ENCODE measurements around the gene CRLF1. TPM values are rescaled to one million over a fixed set of nuclear protein-coding genes. Genes with fewer than 3 reads are reported as not detected.
A peak's percentile ranks its signal among the peaks of the same experiment; 100 is the strongest.

Gene CRLF1
- total RNA-seq, 2 experiments from 2014 or later: not detected

DNA sequence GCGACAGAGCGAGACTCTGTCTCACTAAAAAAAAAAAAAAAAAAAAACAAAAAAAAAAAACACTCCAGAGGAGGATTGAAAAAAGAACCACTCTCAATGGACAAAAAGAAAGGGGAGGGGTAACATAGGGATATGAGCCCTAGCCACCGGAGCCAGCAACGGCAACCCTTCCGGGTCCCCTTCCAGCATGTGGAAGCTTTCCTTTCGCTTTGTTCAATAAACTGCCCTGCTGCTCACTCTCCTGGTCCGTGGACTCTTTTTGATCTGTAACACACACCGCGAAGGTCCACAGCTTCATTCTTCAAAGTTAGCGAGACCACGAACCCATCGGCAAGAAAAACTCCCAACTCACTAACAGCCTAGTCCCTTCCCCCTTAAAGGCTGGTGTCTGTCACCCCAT is 19.0 kb downstream of the CRLF1 start:
- peak overlapping the region; percentile 83 for H3K4me3 Mint-ChIP-seq
- ATAC-seq (no peak), DNase-seq (no peak)
- ChIA-PET POLR2A (interaction anchor here (1.1 to 6.3 kb wide), 6 partner anchors 16 to 85 kb away, joined by 3 to 82 read pairs (median 20); partner anchors contain the start of genes ELL, FKBP8, KXD1 and UBA52), CTCF (interaction anchor here (0.8 to 5.4 kb wide), 16 partner anchors 9 to 331 kb away, joined by 3 to 56 read pairs (median 4); partner anchors contain the start of genes COPE, DDX49, ELL and FKBP8)
- peaks cover 44% of the 10 kb centered on the region for H3K4me1 Mint-ChIP-seq (ENCODE audit: low read depth)
- H3K27me3 Mint-ChIP-seq (ENCODE audit: low read depth): no peaks in the 10 kb centered on the region
- no peaks in the 10 kb centered on the region for H3K9me3 Mint-ChIP-seq (ENCODE audit: insufficient read depth)
- peaks cover 19% of the 10 kb centered on the region for H3K36me3 Mint-ChIP-seq (ENCODE audit: low read depth)
- H3K27ac Mint-ChIP-seq: peak overlapping the region; percentile 96

DNA sequence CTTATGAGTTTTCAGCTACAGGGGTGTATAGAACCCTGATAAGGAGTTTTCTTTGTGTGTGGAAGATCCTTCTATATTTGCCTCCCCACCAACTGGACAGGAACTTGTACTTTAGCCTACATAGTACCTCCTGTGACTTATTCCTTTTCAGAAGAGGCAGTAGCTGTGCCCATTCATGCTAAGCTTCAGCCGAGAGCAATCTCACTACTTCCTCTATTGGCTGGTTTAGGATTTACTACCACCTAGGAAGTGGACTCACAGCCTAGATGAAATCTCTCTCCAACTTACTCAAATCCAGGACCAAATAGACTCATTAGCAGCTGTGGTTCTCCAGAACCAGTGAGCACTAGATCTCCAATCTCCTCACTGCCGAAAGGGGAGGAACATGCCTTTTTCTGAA is 20.3 kb downstream of the CRLF1 start:
- DNase-seq (no peak), ATAC-seq (no peak)
- Mint-ChIP-seq H3K4me1 (ENCODE audit: low read depth) (peaks cover 44% of the 10 kb centered on the region), H3K4me3 (no peak overlapping the region), H3K27ac (peak overlapping the region; percentile 19), H3K9me3 (ENCODE audit: insufficient read depth) (no peaks in the 10 kb centered on the region), H3K27me3 (ENCODE audit: low read depth) (no peaks in the 10 kb centered on the region), H3K36me3 (ENCODE audit: low read depth) (peaks cover 14% of the 10 kb centered on the region)
- ChIA-PET POLR2A (interaction anchor here (4.6 to 6.3 kb wide), 2 partner anchors 15 to 42 kb away, joined by 21 to 82 read pairs; partner anchors contain the start of genes FKBP8 and UBA52), CTCF (interaction anchor here (1.2 to 5.4 kb wide), 6 partner anchors 8 to 261 kb away, joined by 3 to 56 read pairs (median 10); partner anchors contain the start of genes FKBP8, KXD1 and UBA52)

DNA sequence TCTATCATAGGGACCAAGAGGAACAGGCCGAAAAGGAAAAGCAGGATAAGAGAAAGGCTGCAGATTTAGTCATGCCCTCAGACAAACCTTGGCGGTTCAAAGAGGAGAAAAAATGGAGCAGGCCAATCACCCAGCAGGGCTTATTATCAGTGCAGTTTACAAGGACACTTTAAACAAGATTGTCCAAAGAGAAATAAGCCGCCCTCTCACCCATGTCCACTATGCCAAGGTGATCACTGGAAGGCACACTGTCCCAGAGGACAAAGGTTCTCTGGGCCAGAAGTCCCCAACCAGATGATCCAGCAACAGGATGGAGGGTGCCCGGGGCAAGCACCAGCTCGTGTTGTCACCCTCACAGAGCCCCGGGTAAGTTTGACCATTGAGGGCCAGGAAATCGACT is 26.3 kb downstream of the CRLF1 start:
- ChIA-PET POLR2A (interaction anchor here (1.3 to 1.9 kb wide), 3 partner anchors 8 to 9 kb away, joined by 3 to 17 read pairs (median 5); partner anchors contain the start of genes REX1BD and UBA52), CTCF (interaction anchor here (1.0 to 5.1 kb wide), 3 partner anchors 8 to 60 kb away, joined by 3 to 23 read pairs (median 5); partner anchors contain the start of genes REX1BD and UBA52)
- peaks cover 22% of the 10 kb centered on the region for H3K36me3 Mint-ChIP-seq (ENCODE audit: low read depth)
- no peak overlapping the region for H3K27ac Mint-ChIP-seq
- H3K4me3 Mint-ChIP-seq: no peak overlapping the region
- no peaks in the 10 kb centered on the region for H3K27me3 Mint-ChIP-seq (ENCODE audit: low read depth)
- ATAC-seq (no peak), DNase-seq (no peak)
- H3K9me3 Mint-ChIP-seq (ENCODE audit: insufficient read depth): no peaks in the 10 kb centered on the region
- H3K4me1 Mint-ChIP-seq (ENCODE audit: low read depth): peaks cover 7% of the 10 kb centered on the region

DNA sequence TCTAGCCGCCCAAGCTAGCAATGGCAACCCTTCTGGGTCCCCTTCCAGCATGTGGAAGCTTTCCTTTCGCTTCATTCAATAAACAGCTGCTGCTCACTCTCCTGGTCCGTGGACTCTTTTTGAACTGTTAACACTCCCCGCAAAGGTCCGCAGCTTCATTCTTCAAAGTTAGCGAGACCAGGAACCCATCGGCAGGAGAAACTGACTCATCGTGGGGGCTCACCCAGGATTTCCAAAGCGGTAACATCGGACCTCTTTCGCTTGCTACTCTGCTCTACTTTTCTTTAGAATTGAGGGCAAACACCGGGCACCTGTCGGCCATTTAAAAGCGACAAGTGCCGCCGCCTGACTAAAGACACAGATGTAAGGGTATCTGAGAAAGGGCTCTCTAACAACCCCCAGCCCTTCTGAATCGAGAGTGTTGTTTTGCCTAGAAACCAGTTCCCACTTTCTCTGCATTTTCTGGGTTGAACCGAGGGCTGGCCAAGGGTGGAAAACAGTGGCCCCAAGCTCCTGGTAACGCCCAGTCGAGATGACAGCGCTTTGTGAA is 29.2 kb downstream of the CRLF1 start:
- Mint-ChIP-seq H3K4me1 (ENCODE audit: low read depth) (peaks cover 25% of the 10 kb centered on the region), H3K27ac (no peak overlapping the region), H3K9me3 (ENCODE audit: insufficient read depth) (no peaks in the 10 kb centered on the region), H3K4me3 (no peak overlapping the region), H3K27me3 (ENCODE audit: low read depth) (no peaks in the 10 kb centered on the region), H3K36me3 (ENCODE audit: low read depth) (peaks cover 49% of the 10 kb centered on the region)
- ATAC-seq (no peak), DNase-seq (no peak)
- POLR2A ChIA-PET: no interaction called here
- CTCF ChIA-PET: interaction anchor here (5.1 kb wide), 1 partner anchor 11 kb away, joined by 23 read pairs; the partner anchor contains the start of gene REX1BD

DNA sequence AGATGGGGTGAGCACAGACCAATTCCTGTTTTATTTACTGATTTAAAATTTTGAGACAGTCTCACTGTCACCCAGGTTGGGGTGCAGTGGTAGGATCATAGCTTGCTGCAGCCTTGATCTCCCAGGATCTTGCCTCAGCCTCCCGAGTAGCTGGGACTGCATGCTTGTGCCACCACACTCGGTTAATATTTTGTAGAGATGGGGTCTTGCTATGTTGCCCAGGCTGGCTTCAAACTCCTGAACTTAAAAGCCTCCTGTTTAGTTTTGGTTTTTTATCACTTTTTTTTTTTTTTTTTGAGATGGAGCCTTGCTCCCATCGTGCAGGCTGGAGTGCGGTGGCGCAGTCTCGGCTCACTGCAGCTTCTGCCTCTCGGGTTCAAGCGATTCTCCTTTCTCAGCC is 30.2 kb downstream of the CRLF1 start:
- ChIA-PET CTCF (interaction anchor here (5.1 kb wide), 1 partner anchor 12 kb away, joined by 23 read pairs; the partner anchor contains the start of gene REX1BD), POLR2A (no interaction called here)
- DNase-seq: no peak
- H3K9me3 Mint-ChIP-seq (ENCODE audit: insufficient read depth): no peaks in the 10 kb centered on the region
- no peak overlapping the region for H3K4me3 Mint-ChIP-seq
- H3K27ac Mint-ChIP-seq: no peak overlapping the region
- H3K36me3 Mint-ChIP-seq (ENCODE audit: low read depth): peaks cover 57% of the 10 kb centered on the region
- peaks cover 29% of the 10 kb centered on the region for H3K4me1 Mint-ChIP-seq (ENCODE audit: low read depth)
- H3K27me3 Mint-ChIP-seq (ENCODE audit: low read depth): no peaks in the 10 kb centered on the region
- ATAC-seq: no peak

DNA sequence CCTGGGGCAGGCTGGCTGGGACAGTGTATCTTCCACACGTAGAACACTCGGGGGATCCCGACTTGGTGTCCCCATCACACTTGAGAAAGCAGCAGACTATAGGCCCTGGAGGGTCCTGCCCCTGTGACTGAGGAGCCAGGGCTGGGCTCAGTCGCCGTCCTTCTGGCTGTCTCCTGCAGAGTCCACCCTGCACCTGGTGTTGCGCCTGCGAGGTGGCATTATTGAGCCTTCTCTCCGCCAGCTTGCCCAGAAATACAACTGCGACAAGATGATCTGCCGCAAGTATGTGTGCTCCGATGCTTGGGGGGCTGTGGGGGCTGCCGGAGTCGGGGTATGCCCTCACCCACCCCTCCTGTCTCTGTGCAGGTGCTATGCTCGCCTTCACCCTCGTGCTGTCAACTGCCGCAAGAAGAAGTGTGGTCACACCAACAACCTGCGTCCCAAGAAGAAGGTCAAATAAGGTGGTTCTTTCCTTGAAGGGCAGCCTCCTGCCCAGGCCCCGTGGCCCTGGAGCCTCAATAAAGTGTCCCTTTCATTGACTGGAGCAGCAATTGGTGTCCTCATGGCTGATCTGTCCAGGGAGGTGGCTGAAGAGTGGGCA is 31.8 kb downstream of the CRLF1 start:
- ATAC-seq: no peak
- Mint-ChIP-seq H3K4me3 (no peak overlapping the region), H3K36me3 (ENCODE audit: low read depth) (peaks cover 63% of the 10 kb centered on the region), H3K27ac (no peak overlapping the region), H3K4me1 (ENCODE audit: low read depth) (peaks cover 34% of the 10 kb centered on the region), H3K27me3 (ENCODE audit: low read depth) (no peaks in the 10 kb centered on the region), H3K9me3 (ENCODE audit: insufficient read depth) (no peaks in the 10 kb centered on the region)
- ChIA-PET CTCF (interaction anchor here (4.8 kb wide), 1 partner anchor 12 kb away, joined by 56 read pairs; the partner anchor contains the start of gene REX1BD), POLR2A (no interaction called here)
- DNase-seq: no peak

DNA sequence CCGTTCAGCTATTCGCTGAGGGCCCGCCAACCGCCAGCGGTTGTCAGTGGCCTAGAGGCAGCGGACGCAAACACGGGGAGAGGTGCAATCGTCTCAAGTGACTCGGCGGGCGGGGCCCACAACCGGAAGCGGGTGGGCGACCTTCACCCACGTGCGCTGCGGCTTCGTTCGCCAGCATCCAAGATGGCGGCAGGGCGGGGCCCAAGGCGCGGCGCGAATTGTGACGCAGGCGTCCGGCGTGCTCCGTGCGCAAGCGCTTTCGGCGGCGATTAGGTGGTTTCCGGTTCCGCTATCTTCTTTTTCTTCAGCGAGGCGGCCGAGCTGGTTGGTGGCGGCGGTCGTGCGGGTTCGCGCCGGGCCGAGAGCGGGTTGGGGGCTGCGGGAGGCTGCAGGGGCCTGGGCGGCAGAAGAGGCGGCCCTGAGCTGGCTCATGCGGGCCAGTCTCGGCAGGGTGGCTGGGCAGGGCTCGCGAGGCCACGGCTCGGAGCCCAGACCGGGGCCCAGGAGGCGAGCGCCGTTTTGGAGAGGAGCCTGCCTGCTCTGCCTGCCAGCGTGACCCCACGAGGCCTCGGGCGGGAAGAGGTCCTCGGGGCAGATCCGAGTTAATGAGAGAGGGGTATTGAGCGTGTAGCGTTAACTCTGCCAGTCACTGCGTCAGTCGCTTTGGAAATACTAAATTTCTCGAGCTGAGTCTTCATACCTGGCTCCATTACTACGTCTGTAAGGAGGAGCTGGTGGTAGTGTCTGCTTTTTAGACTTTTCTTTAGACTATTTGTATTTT is 34.8 kb downstream of the CRLF1 start, which contains the start of gene UBA52:
Gene UBA52 (plus strand): TSS at position 294 of the 781 bp plus-strand sequence. CDS start 1,444 bp downstream, outside the sequence.
- Mint-ChIP-seq H3K4me3 (peak within 1 kb of the TSS; percentile 80), H3K9me3 (ENCODE audit: insufficient read depth) (no peaks in the 10 kb centered on the region), H3K27me3 (ENCODE audit: low read depth) (no peaks in the 10 kb centered on the region), H3K36me3 (ENCODE audit: low read depth) (peaks cover 75% of the 10 kb centered on the region), H3K27ac (peak within 1 kb of the TSS; percentile 89), H3K4me1 (ENCODE audit: low read depth) (peaks cover 31% of the 10 kb centered on the region)
- POLR2A ChIA-PET: interaction anchor here (0.6 to 3.6 kb wide), 16 partner anchors 9 to 347 kb away, joined by 3 to 82 read pairs (median 5); partner anchors contain the start of genes COPE, DDX49, ELL and FKBP8
- peak; percentile 92 for ATAC-seq
- CTCF ChIA-PET: interaction anchor here (1.0 to 4.8 kb wide), 13 partner anchors 9 to 347 kb away, joined by 3 to 56 read pairs (median 7); partner anchors contain the start of genes COPE, DDX49, ELL and FKBP8
- DNase-seq: peak; percentile 99

DNA sequence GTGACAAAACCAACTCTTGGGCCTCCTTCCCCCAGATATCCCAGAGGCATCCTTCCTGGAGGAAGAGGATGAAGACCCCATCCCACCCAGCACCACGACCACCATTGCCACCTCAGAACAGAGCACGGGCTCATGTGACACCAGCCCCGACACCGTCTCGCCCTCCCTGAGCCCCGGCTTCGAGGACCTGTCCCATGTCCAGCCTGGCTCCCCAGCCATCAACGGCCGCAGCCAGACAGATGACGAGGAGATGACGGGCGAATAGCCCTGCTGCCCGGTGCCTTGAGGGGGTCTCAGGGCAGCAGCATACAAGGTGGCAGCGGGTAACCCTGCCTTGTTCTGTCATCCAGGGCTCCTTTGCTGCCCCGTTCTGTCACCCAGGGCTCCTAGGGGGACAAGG is 38.2 kb downstream of the CRLF1 start:
- H3K9me3 Mint-ChIP-seq (ENCODE audit: insufficient read depth): no peaks in the 10 kb centered on the region
- no peak overlapping the region for H3K27ac Mint-ChIP-seq
- H3K27me3 Mint-ChIP-seq (ENCODE audit: low read depth): no peaks in the 10 kb centered on the region
- ATAC-seq (no peak), DNase-seq (no peak)
- H3K4me3 Mint-ChIP-seq: no peak overlapping the region
- H3K4me1 Mint-ChIP-seq (ENCODE audit: low read depth): peaks cover 18% of the 10 kb centered on the region
- ChIA-PET CTCF (interaction anchor here (1.2 kb wide), 1 partner anchor 47 kb away, joined by 3 read pairs; no protein-coding TSS in a partner anchor), POLR2A (interaction anchor here (1.3 kb wide), 1 partner anchor 10 kb away, joined by 7 read pairs; no protein-coding TSS in a partner anchor)
- H3K36me3 Mint-ChIP-seq (ENCODE audit: low read depth): peaks cover 66% of the 10 kb centered on the region

DNA sequence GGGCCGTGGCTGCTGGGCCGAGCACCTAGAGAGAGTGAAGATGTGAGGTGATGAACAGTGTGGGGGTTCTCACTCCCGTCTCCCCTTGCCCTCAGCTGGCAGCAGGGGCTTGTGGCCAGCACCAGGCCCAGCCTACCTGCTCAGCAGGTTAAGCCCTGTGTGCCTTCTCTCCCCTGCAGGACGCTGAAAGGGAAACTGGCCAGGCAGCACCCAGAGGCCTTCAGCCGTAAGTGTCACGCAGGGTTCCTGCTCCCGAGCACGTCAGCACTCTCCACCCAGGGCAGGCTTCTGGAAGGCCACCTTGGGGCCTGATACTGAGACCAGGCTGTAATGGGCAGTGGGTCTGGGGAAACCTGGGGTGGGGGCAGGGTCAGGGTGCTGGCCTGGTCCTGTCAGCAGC is 39.6 kb downstream of the CRLF1 start:
- no peak overlapping the region for H3K4me3 Mint-ChIP-seq
- no peaks in the 10 kb centered on the region for H3K27me3 Mint-ChIP-seq (ENCODE audit: low read depth)
- peaks cover 58% of the 10 kb centered on the region for H3K36me3 Mint-ChIP-seq (ENCODE audit: low read depth)
- ATAC-seq: no peak
- no peak for DNase-seq
- peaks cover 6% of the 10 kb centered on the region for H3K4me1 Mint-ChIP-seq (ENCODE audit: low read depth)
- POLR2A ChIA-PET: interaction anchor here (0.8 kb wide), 1 partner anchor 9 kb away, joined by 3 read pairs; no protein-coding TSS in a partner anchor
- CTCF ChIA-PET: interaction anchor here (0.9 kb wide), 1 partner anchor 23 kb away, joined by 3 read pairs; the partner anchor contains the start of gene FKBP8
- no peak overlapping the region for H3K27ac Mint-ChIP-seq
- no peaks in the 10 kb centered on the region for H3K9me3 Mint-ChIP-seq (ENCODE audit: insufficient read depth)

DNA sequence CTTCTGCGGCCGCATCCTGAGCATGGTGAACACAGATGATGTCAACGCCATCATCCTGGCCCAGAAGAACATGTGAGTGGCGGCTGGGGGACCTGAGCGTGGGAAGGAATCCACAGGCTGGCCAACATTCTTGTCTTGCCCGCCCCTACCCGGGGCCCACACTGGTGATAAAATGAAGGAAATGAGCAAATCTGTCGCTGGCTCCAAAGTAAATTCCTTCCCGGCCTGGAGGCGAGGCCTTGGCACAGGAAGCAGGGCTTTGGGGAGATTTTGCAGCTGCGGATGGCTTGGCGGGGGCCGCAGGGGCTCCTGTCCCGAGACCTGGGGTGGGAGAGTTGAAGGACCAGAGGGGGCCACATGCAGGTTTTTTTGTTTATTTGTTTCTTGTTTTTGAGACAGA is 44.5 kb downstream of the CRLF1 start:
- H3K9me3 Mint-ChIP-seq (ENCODE audit: insufficient read depth): no peaks in the 10 kb centered on the region
- DNase-seq (no peak), ATAC-seq (no peak)
- peaks cover 34% of the 10 kb centered on the region for H3K36me3 Mint-ChIP-seq (ENCODE audit: low read depth)
- no peak overlapping the region for H3K27ac Mint-ChIP-seq
- peaks cover 24% of the 10 kb centered on the region for H3K4me1 Mint-ChIP-seq (ENCODE audit: low read depth)
- no peaks in the 10 kb centered on the region for H3K27me3 Mint-ChIP-seq (ENCODE audit: low read depth)
- CTCF ChIA-PET: no interaction called here
- H3K4me3 Mint-ChIP-seq: no peak overlapping the region
- POLR2A ChIA-PET: no interaction called here

DNA sequence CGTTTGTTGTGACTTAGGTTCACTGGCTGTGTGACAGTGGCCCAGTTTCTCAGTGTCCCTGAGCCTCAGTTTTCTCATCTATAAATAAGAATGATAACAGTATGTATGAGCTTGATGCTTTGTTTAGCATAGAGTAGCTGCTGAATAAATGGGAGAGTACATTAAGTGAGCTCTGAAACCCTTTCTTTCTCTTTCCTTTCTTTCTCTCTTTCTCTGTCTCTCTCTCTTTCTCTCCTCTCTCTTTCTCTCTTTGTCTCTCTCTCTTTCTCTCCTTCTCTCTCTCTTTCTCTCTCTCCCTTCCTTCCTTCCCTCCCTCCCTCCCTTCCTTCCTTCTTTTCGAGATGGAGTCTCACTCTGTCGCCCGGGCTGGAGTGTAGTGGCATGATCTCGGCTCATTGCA is 46.9 kb downstream of the CRLF1 start:
- peaks cover 26% of the 10 kb centered on the region for H3K4me1 Mint-ChIP-seq (ENCODE audit: low read depth)
- H3K36me3 Mint-ChIP-seq (ENCODE audit: low read depth): peaks cover 25% of the 10 kb centered on the region
- POLR2A ChIA-PET: interaction anchor here (0.9 to 2.9 kb wide), 2 partner anchors 12 to 15 kb away, joined by 3 to 44 read pairs; partner anchors contain the start of gene UBA52

More for the DNA sequence above, 46.9 kb downstream of the CRLF1 start:
- no peak for DNase-seq
- H3K4me3 Mint-ChIP-seq: peak overlapping the region; percentile 94
- no peaks in the 10 kb centered on the region for H3K9me3 Mint-ChIP-seq (ENCODE audit: insufficient read depth)
- peak overlapping the region; percentile 75 for H3K27ac Mint-ChIP-seq
- no peaks in the 10 kb centered on the region for H3K27me3 Mint-ChIP-seq (ENCODE audit: low read depth)
- CTCF ChIA-PET: interaction anchor here (0.7 to 4.6 kb wide), 4 partner anchors 15 to 296 kb away, joined by 3 to 37 read pairs (median 30); partner anchors contain the start of genes ELL, FKBP8 and REX1BD
- ATAC-seq: no peak

All from activated CD8-positive, alpha-beta T cell treated with anti-CD3 and anti-CD28 coated beads, Interleukin-2, amount 10 ng/mL, durations not matched to agents 7 days and 5 days (primary cell).